ENCODE measurements around the gene ELANE.

The ELANE gene

GRCh38 chr19:896434-896833 lies 44.3 kb downstream of the ELANE start:
- no peak for TF ChIP-seq CTCF (IDR thresholded peaks at IDR 0.05; ENCODE audit: extremely low read depth, missing control alignments)
- no peak for DNase-seq (ENCODE audit: low spot score)

GRCh38 chr19:896999-897398 lies 44.9 kb downstream of the ELANE start:
- TF ChIP-seq CTCF (IDR thresholded peaks at IDR 0.05; ENCODE audit: extremely low read depth, missing control alignments): no peak
- no peak for DNase-seq (ENCODE audit: low spot score)

GRCh38 chr19:897442-898039 lies 45.4 kb downstream of the ELANE start:
- no peak for DNase-seq (ENCODE audit: low spot score)
- no peak for TF ChIP-seq CTCF (IDR thresholded peaks at IDR 0.05; ENCODE audit: extremely low read depth, missing control alignments)

GRCh38 chr19:898663-899062 lies 46.6 kb downstream of the ELANE start:
- TF ChIP-seq CTCF (IDR thresholded peaks at IDR 0.05; ENCODE audit: extremely low read depth, missing control alignments): no peak
- no peak for DNase-seq (ENCODE audit: low spot score)

GRCh38 chr19:899336-900042 lies 47.4 kb downstream of the ELANE start:
- TF ChIP-seq CTCF (IDR thresholded peaks at IDR 0.05; ENCODE audit: extremely low read depth, missing control alignments): no peak
- DNase-seq (ENCODE audit: low spot score): no peak

- DNase-seq (ENCODE audit: low spot score): no peak
- TF ChIP-seq CTCF (IDR thresholded peaks at IDR 0.05; ENCODE audit: extremely low read depth, missing control alignments): no peak
Measured at GRCh38 chr19:900043-900301, 47.9 kb downstream of the ELANE start.

- TF ChIP-seq CTCF (IDR thresholded peaks at IDR 0.05; ENCODE audit: extremely low read depth, missing control alignments): no peak
- DNase-seq (ENCODE audit: low spot score): no peak
Measured at GRCh38 chr19:900302-901111, 48.4 kb downstream of the ELANE start.

All from GM20000 (cell line).